Esophagus muscularis mucosa (tissue), 4 donors: ENCODE results near the gene CIC.

Experiments used
- EP300 ChIP-seq: sonication (generic); formaldehyde crosslinking; IDR thresholded peaks from one replicate; pipeline ENCODE4 v1.6.1; 2017; ENCODE audit warnings: antibody characterized with exemption
- POLR2A ChIP-seq: fragments of 450-650 bp; IDR thresholded peaks from one replicate; pipeline ENCODE4 v1.6.1; 2017; ENCODE audit warnings: antibody characterized with exemption, moderate library complexity, mild to moderate bottlenecking, low read depth
- POLR2AphosphoS5 ChIP-seq, 2 donors: sonication (generic); formaldehyde crosslinking; IDR thresholded peaks; one replicate each; pipeline ENCODE4 v1.6.1; 2017; ENCODE audit warnings: antibody characterized with exemption in 2 of 2
- TF ChIP-seq, protein P1 (sequence below), 3 experiments: fragments of 200-600 bp in 2 of 3; fragments of 450-650 bp in 1 of 3; sonication (generic) in 2 of 3; IDR thresholded peaks; one replicate each; pipeline ENCODE4 v1.5.1; 2017 to 2019; ENCODE audit warnings: antibody characterized with exemption in 3 of 3, mild to moderate bottlenecking in 2 of 3, moderate library complexity in 1 of 3

DNA sequence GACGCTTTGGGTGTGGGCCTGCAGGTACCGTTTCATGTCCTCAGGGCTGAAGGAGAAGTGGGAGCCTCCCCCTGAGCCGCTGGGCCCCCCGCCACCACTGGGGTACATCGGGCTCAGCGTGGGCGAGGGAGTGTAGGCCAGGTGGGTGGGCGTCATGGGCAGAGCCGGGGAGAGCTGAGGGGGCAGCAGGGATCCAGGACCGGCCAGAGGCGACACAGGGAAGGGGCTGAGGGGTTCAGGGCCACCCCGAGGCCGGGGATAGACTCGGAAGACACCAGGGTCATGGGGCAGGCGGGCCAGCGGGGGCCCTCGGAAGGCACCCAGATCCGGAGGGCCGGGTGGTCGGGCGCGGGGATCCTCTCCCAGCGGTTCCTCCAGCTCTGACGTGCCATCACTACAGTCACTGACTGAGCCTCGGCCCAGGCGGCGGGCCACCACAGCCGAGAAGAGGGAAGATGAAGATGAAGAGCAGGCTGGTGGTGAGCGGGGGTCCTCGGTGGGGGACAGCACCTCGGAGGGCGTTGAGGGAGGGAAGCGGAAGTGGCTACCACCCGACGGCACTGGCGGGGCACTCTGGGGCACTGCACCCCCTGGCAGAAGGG is 19.8 kb upstream of the CIC start:
- TF ChIP-seq, protein P1, sequence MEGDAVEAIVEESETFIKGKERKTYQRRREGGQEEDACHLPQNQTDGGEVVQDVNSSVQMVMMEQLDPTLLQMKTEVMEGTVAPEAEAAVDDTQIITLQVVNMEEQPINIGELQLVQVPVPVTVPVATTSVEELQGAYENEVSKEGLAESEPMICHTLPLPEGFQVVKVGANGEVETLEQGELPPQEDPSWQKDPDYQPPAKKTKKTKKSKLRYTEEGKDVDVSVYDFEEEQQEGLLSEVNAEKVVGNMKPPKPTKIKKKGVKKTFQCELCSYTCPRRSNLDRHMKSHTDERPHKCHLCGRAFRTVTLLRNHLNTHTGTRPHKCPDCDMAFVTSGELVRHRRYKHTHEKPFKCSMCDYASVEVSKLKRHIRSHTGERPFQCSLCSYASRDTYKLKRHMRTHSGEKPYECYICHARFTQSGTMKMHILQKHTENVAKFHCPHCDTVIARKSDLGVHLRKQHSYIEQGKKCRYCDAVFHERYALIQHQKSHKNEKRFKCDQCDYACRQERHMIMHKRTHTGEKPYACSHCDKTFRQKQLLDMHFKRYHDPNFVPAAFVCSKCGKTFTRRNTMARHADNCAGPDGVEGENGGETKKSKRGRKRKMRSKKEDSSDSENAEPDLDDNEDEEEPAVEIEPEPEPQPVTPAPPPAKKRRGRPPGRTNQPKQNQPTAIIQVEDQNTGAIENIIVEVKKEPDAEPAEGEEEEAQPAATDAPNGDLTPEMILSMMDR (IDR thresholded peaks at IDR 0.05): no peak
- TF ChIP-seq POLR2A: no peak
- TF ChIP-seq EP300: no peak
- no peak for TF ChIP-seq POLR2AphosphoS5 (IDR thresholded peaks at IDR 0.05)
